ENCODE data around the gene JAK3. TPM values are rescaled to one million over a fixed set of nuclear protein-coding genes. Genes with fewer than 3 reads are reported as not detected.

JAK3 gene
- total and polyA plus RNA-seq, 2 donors (not counting 1 experiment from before 2014, with no cell fraction given) = 1.1 to 1.2 TPM

- Histone ChIP-seq H3K27ac (ENCODE audit: insufficient read depth, low read length) (no peak overlapping the region), H3K27me3 (ENCODE audit: control insufficient read depth, insufficient read depth, low read length) (no peaks in the 10 kb centered on the region), H4K20me1 (ENCODE audit: control insufficient read depth, extremely low read depth, insufficient read depth, low read length) (no peaks in the 10 kb centered on the region), H3K79me2 (ENCODE audit: control insufficient read depth, insufficient read depth, low read length) (no peaks in the 10 kb centered on the region), H3K9ac (ENCODE audit: insufficient read depth, low read length) (no peak overlapping the region), H2AFZ (ENCODE audit: low read length) (no peak overlapping the region), H3K4me2 (ENCODE audit: extremely low read depth, insufficient read depth, low read length) (no peak overlapping the region), H3K4me1 (ENCODE audit: control insufficient read depth, extremely low read depth, insufficient read depth, low read length) (no peaks in the 10 kb centered on the region), H3K4me3 (replicated peaks in 1 of 4; ENCODE audit: control extremely low read depth in 1 of 4, insufficient read depth in 1 of 4, low read depth in 3 of 4, low read length in 4 of 4) (no peak overlapping the region), H3K36me3 (ENCODE audit: control insufficient read depth, insufficient read depth, low read length) (no peaks in the 10 kb centered on the region), H3K9me3 (ENCODE audit: control insufficient read depth, insufficient read depth, low read depth, low read length) (no peaks in the 10 kb centered on the region)
- TF ChIP-seq EZH2 (IDR thresholded peaks at IDR 0.05; ENCODE audit: low read length, missing control alignments) = no peak
- no peak for TF ChIP-seq CTCF (conservative IDR thresholded peaks at IDR 0.05 in 1 of 2, IDR thresholded peaks at IDR 0.05 in 1 of 2; ENCODE audit: low read depth in 1 of 2, low read length in 2 of 2)
- no peak for DNase-seq (ENCODE audit: low read depth in 2 of 2)
Observed at GRCh38 chr19:17811681-17812080, 36.1 kb downstream of the JAK3 start.

GRCh38 chr19:17811103-17811502 is 36.7 kb downstream of the JAK3 start:
- Histone ChIP-seq H3K4me3 (replicated peaks in 1 of 4; ENCODE audit: control extremely low read depth in 1 of 4, insufficient read depth in 1 of 4, low read depth in 3 of 4, low read length in 4 of 4) (no peak overlapping the region), H3K9ac (ENCODE audit: insufficient read depth, low read length) (no peak overlapping the region), H3K79me2 (ENCODE audit: control insufficient read depth, insufficient read depth, low read length) (no peaks in the 10 kb centered on the region), H4K20me1 (ENCODE audit: control insufficient read depth, extremely low read depth, insufficient read depth, low read length) (no peaks in the 10 kb centered on the region), H3K4me2 (ENCODE audit: extremely low read depth, insufficient read depth, low read length) (no peak overlapping the region), H3K27me3 (ENCODE audit: control insufficient read depth, insufficient read depth, low read length) (no peaks in the 10 kb centered on the region), H3K4me1 (ENCODE audit: control insufficient read depth, extremely low read depth, insufficient read depth, low read length) (no peaks in the 10 kb centered on the region), H3K9me3 (ENCODE audit: control insufficient read depth, insufficient read depth, low read depth, low read length) (no peaks in the 10 kb centered on the region), H3K27ac (ENCODE audit: insufficient read depth, low read length) (no peak overlapping the region), H2AFZ (ENCODE audit: low read length) (no peak overlapping the region), H3K36me3 (ENCODE audit: control insufficient read depth, insufficient read depth, low read length) (no peaks in the 10 kb centered on the region)
- DNase-seq (ENCODE audit: low read depth in 2 of 2) = no peak
- no peak for TF ChIP-seq EZH2 (IDR thresholded peaks at IDR 0.05; ENCODE audit: low read length, missing control alignments)
- no peak for TF ChIP-seq CTCF (conservative IDR thresholded peaks at IDR 0.05 in 1 of 2, IDR thresholded peaks at IDR 0.05 in 1 of 2; ENCODE audit: low read depth in 1 of 2, low read length in 2 of 2)

- no peak overlapping the region for H3K4me2 ChIP-seq (ENCODE audit: extremely low read depth, insufficient read depth, low read length)
- H3K9me3 ChIP-seq (ENCODE audit: control insufficient read depth, insufficient read depth, low read depth, low read length) = no peaks in the 10 kb centered on the region
- no peak overlapping the region for H3K27ac ChIP-seq (ENCODE audit: insufficient read depth, low read length)
- H3K9ac ChIP-seq (ENCODE audit: insufficient read depth, low read length) = no peak overlapping the region
- no peak overlapping the region for H3K4me3 ChIP-seq (replicated peaks in 1 of 4; ENCODE audit: control extremely low read depth in 1 of 4, insufficient read depth in 1 of 4, low read depth in 3 of 4, low read length in 4 of 4)
- no peaks in the 10 kb centered on the region for H4K20me1 ChIP-seq (ENCODE audit: control insufficient read depth, extremely low read depth, insufficient read depth, low read length)
- no peak overlapping the region for H2AFZ ChIP-seq (ENCODE audit: low read length)
- H3K4me1 ChIP-seq (ENCODE audit: control insufficient read depth, extremely low read depth, insufficient read depth, low read length) = no peaks in the 10 kb centered on the region
- DNase-seq (ENCODE audit: low read depth in 2 of 2) = no peak
- TF ChIP-seq EZH2 (IDR thresholded peaks at IDR 0.05; ENCODE audit: low read length, missing control alignments) (no peak), CTCF (conservative IDR thresholded peaks at IDR 0.05 in 1 of 2, IDR thresholded peaks at IDR 0.05 in 1 of 2; ENCODE audit: low read depth in 1 of 2, low read length in 2 of 2) (no peak)
- H3K27me3 ChIP-seq (ENCODE audit: control insufficient read depth, insufficient read depth, low read length) = no peaks in the 10 kb centered on the region
- no peaks in the 10 kb centered on the region for H3K79me2 ChIP-seq (ENCODE audit: control insufficient read depth, insufficient read depth, low read length)
- H3K36me3 ChIP-seq (ENCODE audit: control insufficient read depth, insufficient read depth, low read length) = no peaks in the 10 kb centered on the region
Observed at GRCh38 chr19:17807731-17808316, 40.0 kb downstream of the JAK3 start.
